Measurements from ENCODE around the gene TMEM151B. TPM values are rescaled to one million over a fixed set of nuclear protein-coding genes. Genes with fewer than 3 reads are reported as not detected.
A peak's percentile ranks its signal among the peaks of the same experiment; 100 is the strongest.
"Not testable (repeated sequence)": the region's sequence is repeated elsewhere in the genome, so short reads cannot be mapped to it uniquely, and the experiment has no call there.

Gene TMEM151B
- total RNA-seq, 4 donors from 2014 or later, result 0.27 to 0.69 TPM; not detected in 2

GRCh38 chr6:44311304-44311703 is 41.1 kb downstream of the TMEM151B start:
- H3K27ac ChIP-seq, result no peak overlapping the region
- ATAC-seq, result no peak
- peaks cover 0 to 54% of the 10 kb centered on the region in 2 donors for H3K36me3 ChIP-seq
- TF ChIP-seq POLR2AphosphoS5 (IDR thresholded peaks at IDR 0.05), result no peak
- no peak for TF ChIP-seq POLR2A (IDR thresholded peaks at IDR 0.05)
- no peak for TF ChIP-seq EP300 (IDR thresholded peaks at IDR 0.05)
- TF ChIP-seq CTCF (IDR thresholded peaks at IDR 0.05), result no peak
- peaks cover 0 to 18% (median 6%) of the 10 kb centered on the region in 3 donors for H3K4me1 ChIP-seq
- WGBS, 2 donors (ENCODE audit: low coverage in 1 of 2), result 74% methylated on average over 2 of the region's 2 CpGs; no CpG with 5 or more reads in 1 of the 2 donors
- H3K4me3 ChIP-seq, result no peak overlapping the region
- H3K27me3 ChIP-seq, result no peaks in the 10 kb centered on the region
- H3K9me3 ChIP-seq, result no peaks in the 10 kb centered on the region

GRCh38 chr6:44311767-44312166 is 41.5 kb downstream of the TMEM151B start:
- Histone ChIP-seq H3K4me3 (no peak overlapping the region), H3K27ac (no peak overlapping the region), H3K36me3 (peaks cover 0 to 50% of the 10 kb centered on the region in 2 donors), H3K27me3 (no peaks in the 10 kb centered on the region), H3K9me3 (no peaks in the 10 kb centered on the region), H3K4me1 (peaks cover 0 to 18% (median 6%) of the 10 kb centered on the region in 3 donors)
- TF ChIP-seq CTCF (IDR thresholded peaks at IDR 0.05) (no peak), POLR2A (IDR thresholded peaks at IDR 0.05) (no peak), POLR2AphosphoS5 (IDR thresholded peaks at IDR 0.05) (no peak), EP300 (IDR thresholded peaks at IDR 0.05) (no peak)
- WGBS, 2 donors (ENCODE audit: low coverage in 1 of 2), result 52 to 90% methylated on average over 2 of the region's 3 CpGs
- ATAC-seq, result no peak

- peak; percentile 93 for ATAC-seq
- Histone ChIP-seq H3K9me3 (no peaks in the 10 kb centered on the region), H3K27ac (peak within 1 kb of the TSS; percentile 58 to 87 (median 80))
Measured at GRCh38 chr6:44312901-44313788, 42.9 kb downstream of the TMEM151B start, which contains the start of gene AARS2. Gene AARS2, minus strand, starts transcription at chr6:44313347. Its CDS starts 24 bp downstream, at chr6:44313323.

GRCh38 chr6:44314657-44315056 is 44.4 kb downstream of the TMEM151B start:
- peaks cover 0 to 21% of the 10 kb centered on the region in 2 donors for H3K36me3 ChIP-seq
- peaks cover 0 to 18% (median 6%) of the 10 kb centered on the region in 3 donors for H3K4me1 ChIP-seq
- H3K4me3 ChIP-seq, ATAC-seq, H3K9me3 ChIP-seq, H3K27me3 ChIP-seq, H3K27ac ChIP-seq: not testable (repeated sequence)
- 84 to 100% methylated on average over 3 to 4 of the region's 8 CpGs for WGBS, 2 donors (ENCODE audit: low coverage in 1 of 2)

More at GRCh38 chr6:44312901-44313788, 42.9 kb downstream of the TMEM151B start, which contains the start of gene AARS2:
- WGBS, 2 donors (ENCODE audit: low coverage in 1 of 2), result 0 to 3% methylated on average over 6 to 17 of the region's 52 CpGs
- Histone ChIP-seq H3K4me3 (peak within 1 kb of the TSS; percentile 61 to 95), H3K27me3 (no peaks in the 10 kb centered on the region), H3K36me3 (peaks cover 0 to 36% of the 10 kb centered on the region in 2 donors), H3K4me1 (peaks cover 0 to 18% (median 6%) of the 10 kb centered on the region in 3 donors)
- TF ChIP-seq POLR2A (IDR thresholded peaks at IDR 0.05) (peak; percentile 62 to 71), POLR2AphosphoS5 (IDR thresholded peaks at IDR 0.05) (peak; percentile 74), CTCF (IDR thresholded peaks at IDR 0.05) (peak; percentile 85 to 97 (median 87)), EP300 (IDR thresholded peaks at IDR 0.05) (no peak)

DNA sequence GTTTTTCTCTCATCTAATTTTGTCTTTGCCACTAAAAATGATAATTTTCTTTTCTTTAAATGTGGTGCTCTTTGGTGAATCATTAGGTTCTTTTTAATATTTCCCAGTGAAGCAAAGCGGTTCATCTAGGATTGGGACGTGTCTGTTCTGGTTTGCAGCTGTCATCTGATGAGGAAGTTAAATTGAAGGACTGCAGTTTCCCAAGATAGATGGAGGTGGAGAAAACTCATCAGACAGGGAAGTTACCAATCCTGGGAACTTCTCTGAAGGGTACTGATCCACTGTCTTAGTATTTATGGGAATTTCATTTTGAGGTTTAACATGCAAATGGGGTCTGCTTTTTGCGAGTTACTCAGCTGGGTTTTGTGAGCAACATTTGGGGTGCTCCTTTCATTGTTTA is 45.3 kb downstream of the TMEM151B start:
- peaks cover 16% of the 10 kb centered on the region for H3K27me3 ChIP-seq
- H3K4me1 ChIP-seq, result peaks cover 0 to 18% (median 6%) of the 10 kb centered on the region in 3 donors
- no peak overlapping the region for H3K27ac ChIP-seq
- H3K36me3 ChIP-seq, result peaks cover 0 to 12% of the 10 kb centered on the region in 2 donors
- TF ChIP-seq EP300 (IDR thresholded peaks at IDR 0.05) (no peak), POLR2A (IDR thresholded peaks at IDR 0.05) (no peak), CTCF (IDR thresholded peaks at IDR 0.05) (no peak), POLR2AphosphoS5 (IDR thresholded peaks at IDR 0.05) (no peak)
- no peak overlapping the region for H3K4me3 ChIP-seq
- no peak for ATAC-seq
- 60 to 100% methylated on average over 1 to 3 of the region's 3 CpGs for WGBS, 2 donors (ENCODE audit: low coverage in 1 of 2)
- no peaks in the 10 kb centered on the region for H3K9me3 ChIP-seq
